GM12873 (cell line): ENCODE measurements around the gene AGMO.

Source experiments
- TF ChIP-seq, protein P1 (sequence below): IDR thresholded peaks from 2 replicates; pipeline ENCODE4 v1.5.1; 2012; ENCODE audit warnings: low read depth, mild to moderate bottlenecking, moderate library complexity, low read length, control low read depth; ENCODE audit not compliant: insufficient read depth; ENCODE audit errors: missing control alignments

Gene AGMO

DNA sequence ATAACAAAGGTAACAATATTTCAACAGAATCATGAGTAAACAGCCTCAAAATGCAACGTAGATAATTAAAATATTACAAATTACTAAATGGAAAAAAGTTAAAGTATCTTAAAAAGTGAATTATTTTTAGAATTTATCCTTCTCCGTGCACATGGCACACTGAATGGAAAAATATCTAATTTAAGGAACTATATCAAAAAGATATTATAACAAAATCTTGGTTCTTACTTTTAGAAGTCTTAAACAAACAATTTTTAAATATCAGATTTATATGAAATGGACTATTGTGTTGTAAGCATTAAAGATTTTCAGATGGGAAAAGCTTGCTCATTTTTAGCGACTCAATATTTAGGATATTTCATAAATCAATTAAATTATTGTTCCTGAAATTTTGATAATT, 72.0 kb downstream of the AGMO start:
- TF ChIP-seq, protein P1, sequence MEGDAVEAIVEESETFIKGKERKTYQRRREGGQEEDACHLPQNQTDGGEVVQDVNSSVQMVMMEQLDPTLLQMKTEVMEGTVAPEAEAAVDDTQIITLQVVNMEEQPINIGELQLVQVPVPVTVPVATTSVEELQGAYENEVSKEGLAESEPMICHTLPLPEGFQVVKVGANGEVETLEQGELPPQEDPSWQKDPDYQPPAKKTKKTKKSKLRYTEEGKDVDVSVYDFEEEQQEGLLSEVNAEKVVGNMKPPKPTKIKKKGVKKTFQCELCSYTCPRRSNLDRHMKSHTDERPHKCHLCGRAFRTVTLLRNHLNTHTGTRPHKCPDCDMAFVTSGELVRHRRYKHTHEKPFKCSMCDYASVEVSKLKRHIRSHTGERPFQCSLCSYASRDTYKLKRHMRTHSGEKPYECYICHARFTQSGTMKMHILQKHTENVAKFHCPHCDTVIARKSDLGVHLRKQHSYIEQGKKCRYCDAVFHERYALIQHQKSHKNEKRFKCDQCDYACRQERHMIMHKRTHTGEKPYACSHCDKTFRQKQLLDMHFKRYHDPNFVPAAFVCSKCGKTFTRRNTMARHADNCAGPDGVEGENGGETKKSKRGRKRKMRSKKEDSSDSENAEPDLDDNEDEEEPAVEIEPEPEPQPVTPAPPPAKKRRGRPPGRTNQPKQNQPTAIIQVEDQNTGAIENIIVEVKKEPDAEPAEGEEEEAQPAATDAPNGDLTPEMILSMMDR: no peak

- TF ChIP-seq, protein P1: no peak
These were observed 72.4 kb downstream of the AGMO start for GRCh38 chr7:15489383-15489782.

GRCh38 chr7:15488401-15488800, 73.4 kb downstream of the AGMO start:
- TF ChIP-seq, protein P1: no peak

DNA sequence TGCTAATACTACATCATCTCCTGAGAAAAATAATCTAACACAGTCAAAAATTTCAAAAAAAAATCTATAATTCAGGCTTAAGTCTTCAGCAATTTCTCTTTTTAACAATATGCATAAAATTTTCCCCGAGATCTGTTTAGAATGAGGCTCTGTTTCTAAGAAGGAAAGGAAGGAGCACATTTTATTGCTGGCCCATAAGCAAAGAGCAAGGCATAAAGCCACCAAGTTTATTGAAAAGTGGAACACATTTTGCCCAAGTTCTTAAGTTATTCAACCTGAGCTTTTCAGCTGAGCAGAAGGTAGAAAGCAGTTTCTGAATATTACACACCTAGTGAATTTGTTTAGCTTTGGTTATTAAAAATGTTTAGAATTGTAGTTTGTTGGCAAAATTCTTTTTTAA, 73.9 kb downstream of the AGMO start:
- TF ChIP-seq, protein P1: no peak

DNA sequence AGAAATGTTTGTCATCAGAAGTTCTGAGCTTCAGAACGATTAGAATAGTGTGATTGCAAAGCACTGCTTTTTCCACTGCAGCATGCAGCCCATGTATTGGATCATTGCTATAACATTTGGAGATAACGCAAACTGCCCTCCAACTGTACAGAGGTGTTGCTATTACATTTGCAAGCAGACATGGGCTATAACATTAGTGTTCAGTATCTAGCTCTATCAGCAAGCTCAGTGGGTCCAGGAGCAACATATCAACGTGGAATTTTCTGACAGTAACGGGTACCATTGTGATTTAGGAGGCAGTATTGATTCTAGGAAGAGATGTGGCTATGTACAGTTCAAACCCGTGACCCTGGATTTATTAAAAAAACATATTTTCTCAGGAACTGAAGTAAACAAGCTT, 75.8 kb downstream of the AGMO start:
- TF ChIP-seq, protein P1: no peak

DNA sequence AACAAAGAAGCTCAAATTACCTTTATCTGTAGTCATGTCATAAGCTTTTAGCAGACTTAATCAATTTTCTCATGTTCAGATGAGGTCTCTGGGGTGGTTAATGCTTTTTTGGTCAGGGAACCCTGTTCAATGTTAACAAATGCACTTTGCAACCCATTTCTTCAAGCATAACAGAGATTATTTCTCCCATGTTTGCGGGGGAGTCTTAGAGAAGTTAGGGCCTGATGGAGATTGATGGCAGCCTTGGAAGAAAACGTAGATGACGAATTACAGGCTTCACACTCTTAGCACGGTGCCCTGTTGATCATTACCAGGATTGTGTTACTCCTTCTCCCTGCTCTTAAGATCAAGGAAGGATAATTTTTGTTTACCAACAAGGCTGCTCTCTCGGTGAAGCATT, 76.4 kb downstream of the AGMO start:
- TF ChIP-seq, protein P1: no peak

- TF ChIP-seq, protein P1: no peak
These were observed 80.7 kb downstream of the AGMO start for GRCh38 chr7:15481132-15481531.

DNA sequence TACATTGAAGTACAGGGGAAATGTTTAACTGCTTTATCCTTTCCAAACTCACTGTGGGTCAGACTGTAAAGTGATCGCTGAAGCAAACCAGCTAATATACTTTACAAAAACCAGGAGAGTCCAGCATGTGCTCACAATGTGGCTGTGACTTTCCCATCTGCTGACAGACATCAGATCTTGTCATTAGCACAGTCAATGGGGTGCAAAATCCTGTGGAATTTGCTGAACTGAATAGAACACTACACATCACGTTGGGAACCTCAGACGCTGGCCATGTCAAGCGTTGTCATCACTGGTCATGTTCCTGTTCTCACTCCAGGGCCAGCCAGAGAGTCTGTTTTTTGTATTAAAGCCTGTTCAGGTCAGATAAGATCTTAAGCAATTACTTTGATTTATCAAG, 83.4 kb downstream of the AGMO start:
- TF ChIP-seq, protein P1: no peak
